H1 (cell line): ENCODE measurements around the gene FRMPD4. TPM values are rescaled to one million over a fixed set of nuclear protein-coding genes. Genes with fewer than 3 reads are reported as not detected.

ENCODE experiments used
- CTCF ChIA-PET: fragments of 300-600 bp; sonication (Branson Sonifier 250); formaldehyde crosslinking; loops from one replicate; lab custom pipeline; 2021; ENCODE audit not compliant: partially characterized antibody; lab: Charles Lee
- POLR2A ChIA-PET: fragments of 300-600 bp; sonication (Branson Sonifier 250); formaldehyde crosslinking; loops from one replicate; lab custom pipeline; 2021; ENCODE audit warnings: inconsistent platforms; ENCODE audit not compliant: partially characterized antibody; lab: Charles Lee
- DNase-seq, 2 experiments: peaks; one replicate each; pipeline versions ENCODE4 v3.0.0 to v3.0.0-alpha.2; 2010 to 2022; ENCODE audit warnings: low spot score in 2 of 2, low read depth in 1 of 2, mixed read lengths in 1 of 2
- FAIRE-seq: peaks from 2 replicates; lab custom pipeline; 2011; peaks lifted over from hg19 to GRCh38; lab: Jason Lieb, UNC
- H2AFZ ChIP-seq: 2 replicates; pipeline ENCODE4 v1.8.1; 2012; ENCODE audit warnings: low read length, inconsistent platforms
- H2AK5ac ChIP-seq: 2 replicates; pipeline ENCODE4 v1.6.1; 2013; ENCODE audit warnings: low read depth, low read length
- H2BK120ac ChIP-seq: replicated peaks from 2 replicates; pipeline ENCODE3; 2013; ENCODE audit warnings: low read depth, low read length, inconsistent platforms
- H2BK12ac ChIP-seq: 2 replicates; pipeline ENCODE4 v1.6.1; 2013; ENCODE audit warnings: low read depth, low read length
- H2BK15ac ChIP-seq: 2 replicates; pipeline ENCODE4 v1.6.1; 2013; ENCODE audit warnings: low read length
- H2BK20ac ChIP-seq: 2 replicates; pipeline ENCODE4 v1.6.1; 2013; ENCODE audit warnings: low read length
- H2BK5ac ChIP-seq: 2 replicates; pipeline ENCODE4 v1.6.1; 2013; ENCODE audit warnings: low read depth, low read length
- H3K14ac ChIP-seq: 2 replicates; pipeline ENCODE4 v1.6.1; 2013; ENCODE audit warnings: inconsistent platforms; ENCODE audit not compliant: insufficient read length
- H3K18ac ChIP-seq: 2 replicates; pipeline ENCODE4 v1.6.1; 2013; ENCODE audit warnings: low read length; ENCODE audit errors: extremely low read depth
- H3K23ac ChIP-seq: 2 replicates; pipeline ENCODE4 v1.6.1; 2013; ENCODE audit warnings: inconsistent platforms; ENCODE audit not compliant: insufficient read length
- H3K23me2 ChIP-seq: 2 replicates; pipeline ENCODE4 v1.6.1; 2013; ENCODE audit warnings: low read depth, low read length
- H3K27ac ChIP-seq: 2 replicates; pipeline ENCODE4 v1.6.1; 2011; ENCODE audit warnings: low read depth, low read length, inconsistent platforms
- H3K27me3 ChIP-seq, 4 experiments: replicated peaks in 1 of 4; 1 replicate in 1 of 4; 2 replicates in 3 of 4; pipeline versions ENCODE4 v1.6.1 to v1.8.1; 2011 to 2013; ENCODE audit warnings: low read length in 3 of 4, mild to moderate bottlenecking in 3 of 4, inconsistent platforms in 2 of 4, mixed read lengths in 2 of 4, moderate library complexity in 1 of 4; ENCODE audit not compliant: control insufficient read depth in 3 of 4, insufficient read depth in 3 of 4; ENCODE audit errors: extremely low read depth in 1 of 4
- H3K36me3 ChIP-seq, 4 experiments: 2 replicates each; pipeline versions ENCODE4 v1.6.1 to v1.8.1; 2011 to 2013; ENCODE audit warnings: mild to moderate bottlenecking in 4 of 4, low read length in 3 of 4, moderate library complexity in 2 of 4, control low read depth in 1 of 4, inconsistent platforms in 1 of 4; ENCODE audit not compliant: insufficient read depth in 4 of 4, control insufficient read depth in 2 of 4
- H3K4ac ChIP-seq: replicated peaks from 2 replicates; pipeline ENCODE3; 2013; ENCODE audit warnings: low read length, low read depth, mixed read lengths, inconsistent platforms; ENCODE audit not compliant: insufficient read length
- H3K4me1 ChIP-seq, 4 experiments: replicated peaks in 1 of 4; 1 replicate in 1 of 4; 2 replicates in 3 of 4; pipeline versions ENCODE4 v1.6.1 to v1.8.1; 2011 to 2013; ENCODE audit warnings: low read length in 3 of 4, inconsistent platforms in 2 of 4, mixed read lengths in 1 of 4; ENCODE audit not compliant: insufficient read depth in 4 of 4, control insufficient read depth in 3 of 4
- H3K4me2 ChIP-seq, 2 experiments: 2 replicates each; pipeline versions ENCODE4 v1.6.1 to v1.8.1; 2011 to 2013; ENCODE audit warnings: low read depth in 2 of 2, low read length in 2 of 2, control low read depth in 1 of 2, inconsistent platforms in 1 of 2, mild to moderate bottlenecking in 1 of 2; ENCODE audit not compliant: insufficient read depth in 1 of 2
- H3K4me3 ChIP-seq, 4 experiments: fragments of 200-600, 300-600 bp in 1 of 4; sonication (generic), shearing (Covaris generic), sonication (Bioruptor Twin) in 1 of 4; 2 replicates each; pipeline versions ENCODE4 v1.5.1 to v1.8.1; 2011 to 2016; ENCODE audit warnings: low read length in 4 of 4, low read depth in 3 of 4, control low read depth in 2 of 4, inconsistent platforms in 2 of 4, mild to moderate bottlenecking in 2 of 4, mixed read lengths in 1 of 4, moderate library complexity in 1 of 4; ENCODE audit not compliant: insufficient read depth in 2 of 4; ENCODE audit errors: extremely low read depth in 1 of 4
- H3K56ac ChIP-seq: replicated peaks from 2 replicates; pipeline ENCODE3; 2013; ENCODE audit warnings: low read depth, mild to moderate bottlenecking, mixed read lengths, low read length, inconsistent platforms; ENCODE audit not compliant: insufficient read length
- H3K79me1 ChIP-seq: 2 replicates; pipeline ENCODE4 v1.6.1; 2013; ENCODE audit warnings: low read depth, low read length, control low read depth
- H3K79me2 ChIP-seq, 2 experiments: 2 replicates each; pipeline versions ENCODE4 v1.6.1 to v1.8.1; 2012 to 2013; ENCODE audit warnings: low read length in 2 of 2, mild to moderate bottlenecking in 2 of 2, inconsistent platforms in 1 of 2; ENCODE audit not compliant: insufficient read depth in 2 of 2, control insufficient read depth in 1 of 2
- H3K9ac ChIP-seq, 4 experiments: replicated peaks in 1 of 4; 1 replicate in 1 of 4; 2 replicates in 3 of 4; pipeline versions ENCODE4 v1.6.1 to v1.8.1; 2011 to 2013; ENCODE audit warnings: low read depth in 3 of 4, low read length in 3 of 4, control low read depth in 2 of 4, mild to moderate bottlenecking in 2 of 4, moderate library complexity in 2 of 4, inconsistent platforms in 1 of 4; ENCODE audit errors: extremely low read depth in 1 of 4
- H3K9me3 ChIP-seq, 2 experiments: 2 replicates each; pipeline versions ENCODE4 v1.6.1 to v1.8.1; 2012 to 2013; ENCODE audit warnings: mild to moderate bottlenecking in 2 of 2, moderate library complexity in 2 of 2, control low read depth in 1 of 2, inconsistent platforms in 1 of 2, low read depth in 1 of 2, low read length in 1 of 2, mixed read lengths in 1 of 2; ENCODE audit not compliant: insufficient read depth in 2 of 2
- H4K20me1 ChIP-seq, 2 experiments: replicated peaks in 1 of 2; 2 replicates each; pipeline versions ENCODE3 to v1.8.1; 2011 to 2013; ENCODE audit warnings: inconsistent platforms in 2 of 2, low read length in 2 of 2, mild to moderate bottlenecking in 1 of 2; ENCODE audit not compliant: insufficient read depth in 2 of 2, control insufficient read depth in 1 of 2
- H4K5ac ChIP-seq: 2 replicates; pipeline ENCODE4 v1.6.1; 2013; ENCODE audit warnings: low read length, low read depth, mixed read lengths, inconsistent platforms; ENCODE audit not compliant: insufficient read length
- H4K8ac ChIP-seq: 2 replicates; pipeline ENCODE4 v1.8.0; 2013; ENCODE audit warnings: mild to moderate bottlenecking, moderate library complexity, low read length, inconsistent platforms; ENCODE audit not compliant: insufficient read depth; ENCODE audit errors: extremely low read depth
- H4K91ac ChIP-seq: replicated peaks from 2 replicates; pipeline ENCODE3; 2013; ENCODE audit warnings: low read length, mixed read lengths, inconsistent platforms; ENCODE audit not compliant: insufficient read length
- BACH1 ChIP-seq: IDR thresholded peaks from 2 replicates; pipeline ENCODE4 v1.6.1; 2012; ENCODE audit warnings: low read length, improper control_type of control experiment
- EZH2 ChIP-seq: fragments of 200-600 bp; sonication (generic); IDR thresholded peaks from 2 replicates; pipeline ENCODE4 v1.7.1; 2012; ENCODE audit warnings: low read depth, mild to moderate bottlenecking, moderate library complexity, low read length, inconsistent platforms; ENCODE audit not compliant: severe bottlenecking
- KDM1A ChIP-seq: fragments of 200-600, 300-600 bp; sonication (generic); IDR thresholded peaks from 2 replicates; pipeline ENCODE4 v1.7.1; 2016; ENCODE audit warnings: mild to moderate bottlenecking, low read length, borderline replicate concordance
- KDM4A ChIP-seq: IDR thresholded peaks from one replicate; pipeline ENCODE4 v1.7.1; 2012; ENCODE audit warnings: low read depth, mild to moderate bottlenecking, moderate library complexity, low read length, inconsistent platforms; ENCODE audit not compliant: severe bottlenecking
- NANOG ChIP-seq: IDR thresholded peaks from 2 replicates; pipeline ENCODE4 v1.6.1; 2011; ENCODE audit warnings: low read length, low read depth, mild to moderate bottlenecking, inconsistent platforms; ENCODE audit not compliant: insufficient read depth, poor library complexity, severe bottlenecking
- POLR2A ChIP-seq, 2 experiments: IDR thresholded peaks; 1 replicate in 1 of 2; 2 replicates in 1 of 2; pipeline ENCODE4 v1.6.1; 2011; ENCODE audit warnings: low read depth in 2 of 2, low read length in 2 of 2, mild to moderate bottlenecking in 2 of 2; ENCODE audit errors: control extremely low read depth in 1 of 2
- SIX5 ChIP-seq: IDR thresholded peaks from 2 replicates; pipeline ENCODE4 v1.6.1; 2011; ENCODE audit warnings: mild to moderate bottlenecking, low read depth, low read length
- SP4 ChIP-seq: IDR thresholded peaks from 2 replicates; pipeline ENCODE4 v1.6.1; 2012; ENCODE audit warnings: low read length, inconsistent platforms
- SRF ChIP-seq: IDR thresholded peaks from 2 replicates; pipeline ENCODE4 v1.6.1; 2011; ENCODE audit warnings: mild to moderate bottlenecking, low read depth, low read length, moderate library complexity
- SUZ12 ChIP-seq: fragments of 200-600 bp; sonication (generic); IDR thresholded peaks from 2 replicates; pipeline ENCODE4 v1.6.1; 2012; ENCODE audit warnings: mild to moderate bottlenecking, inconsistent platforms, low read length, moderate library complexity, mixed read lengths
- TAF1 ChIP-seq: IDR thresholded peaks from 2 replicates; pipeline ENCODE4 v1.6.1; 2011; ENCODE audit warnings: mild to moderate bottlenecking, low read depth, low read length
- TAF7 ChIP-seq: optimal IDR thresholded peaks from 2 replicates; pipeline ENCODE3; 2011; ENCODE audit warnings: low read depth, mild to moderate bottlenecking, inconsistent platforms, low read length, moderate library complexity, borderline replicate concordance
- WGBS, 2 experiments: shearing (Covaris generic) in 1 of 2; methylation state at CpG; one replicate each; pipeline versions ENCODE4 v1.1.6 to v1.1.7; 2013 to 2015; ENCODE audit warnings: low lambda C conversion rate in 2 of 2, mixed read lengths in 2 of 2, inconsistent platforms in 1 of 2, low coverage in 1 of 2, missing lambda C conversion rate in 1 of 2; ENCODE audit not compliant: insufficient replicate concordance in 2 of 2, insufficient coverage in 1 of 2, insufficient read length in 1 of 2; ENCODE audit errors: extremely low coverage in 1 of 2, missing lambda C conversion rate in 1 of 2; 5-methylcytosine and 5-hydroxymethylcytosine counted together
- polyA plus RNA-seq, 7 experiments: library from polyadenylated mRNA; depleted of rRNA in 3 of 7; stranded (reverse) in 5 of 7; unstranded in 2 of 7; fragments of >200 nt in 5 of 7; fragments of 200-250 nt in 2 of 7; gene quantifications; 1 replicate in 5 of 7; 2 replicates in 1 of 7; 4 replicates in 1 of 7; pipeline versions ENCODE4 v1.2.1 to v1.2.3, GENCODE V29; 2011 to 2013; ENCODE audit warnings: missing spikeins in 2 of 7, mixed read lengths in 2 of 7
- total RNA-seq: library from RNA; stranded (reverse); fragmentation: NEBNext Ultra II Directional; extraction: Animal tissue kit (Norgen Biotek cat#: 25700); gene quantifications from 2 replicates; pipeline ENCODE4 v1.2.1, GENCODE V29; 2021
- TF ChIP-seq, protein P1 (sequence below), 3 experiments: IDR thresholded peaks; 1 replicate in 2 of 3; 2 replicates in 1 of 3; pipeline versions ENCODE4 v1.5.1 to v1.6.1; 2011; ENCODE audit warnings: low read length in 3 of 3, mild to moderate bottlenecking in 3 of 3, inconsistent platforms in 2 of 3, low read depth in 1 of 3, moderate library complexity in 1 of 3; ENCODE audit not compliant: insufficient read depth in 1 of 3; ENCODE audit errors: control extremely low read depth in 1 of 3

FRMPD4 gene
- total and polyA plus RNA-seq, 2 of the 8 experiments (the other 6 are each of a cell fraction or from before 2014, with no cell fraction given): 0.02 to 0.37 TPM

DNA sequence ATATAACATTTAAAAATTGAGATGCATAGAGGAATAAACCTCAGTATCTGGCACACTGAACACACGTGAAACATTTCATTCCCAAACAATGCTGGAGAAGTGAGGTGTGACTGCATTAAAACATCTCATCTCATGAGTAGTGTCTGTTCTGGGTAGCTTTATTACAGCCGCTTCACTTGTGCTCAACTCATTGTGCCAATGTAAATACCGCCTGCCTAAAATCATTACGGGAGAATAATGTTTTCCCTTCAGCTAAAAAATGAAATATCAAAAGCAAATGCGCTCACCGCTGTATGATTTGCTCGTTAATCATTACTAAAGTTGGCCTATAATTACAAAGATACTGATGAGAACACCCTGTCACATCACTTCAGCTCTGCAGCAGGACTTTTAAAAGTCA is 542.8 kb downstream of the FRMPD4 start:
- no peaks in the 10 kb centered on the region for H3K36me3 ChIP-seq
- no peak overlapping the region for H2BK15ac ChIP-seq
- no peak overlapping the region for H3K4ac ChIP-seq
- no peak overlapping the region for H3K4me3 ChIP-seq
- no peak overlapping the region for H2AK5ac ChIP-seq
- no peak overlapping the region for H2AFZ ChIP-seq
- ChIA-PET CTCF (no interaction called here), POLR2A (no interaction called here)
- H3K4me2 ChIP-seq: no peak overlapping the region
- H4K91ac ChIP-seq: no peak overlapping the region
- H3K9me3 ChIP-seq: no peaks in the 10 kb centered on the region
- no peaks in the 10 kb centered on the region for H3K23me2 ChIP-seq
- no peaks in the 10 kb centered on the region for H3K27me3 ChIP-seq
- no peaks in the 10 kb centered on the region for H4K20me1 ChIP-seq
- H3K9ac ChIP-seq: no peak overlapping the region
- no peaks in the 10 kb centered on the region for H3K79me2 ChIP-seq
- FAIRE-seq (no peak), DNase-seq (no peak)
- no peaks in the 10 kb centered on the region for H3K4me1 ChIP-seq
- no peak overlapping the region for H2BK120ac ChIP-seq
- no peaks in the 10 kb centered on the region for H3K79me1 ChIP-seq
- H2BK12ac ChIP-seq: no peak overlapping the region
- H2BK5ac ChIP-seq: no peak overlapping the region
- H4K5ac ChIP-seq: no peak overlapping the region
- H2BK20ac ChIP-seq: no peak overlapping the region
- no peak overlapping the region for H3K23ac ChIP-seq
- no peak overlapping the region for H4K8ac ChIP-seq
- no peak overlapping the region for H3K27ac ChIP-seq
- H3K14ac ChIP-seq: no peak overlapping the region
- WGBS, 2 experiments: 92% methylated on average over 7 of the region's 7 CpGs; no CpG with 5 or more reads in 1 of the 2 experiments
- H3K18ac ChIP-seq: no peak overlapping the region
- no peak overlapping the region for H3K56ac ChIP-seq
- no peak for TF ChIP-seq POLR2A (IDR thresholded peaks at IDR 0.05; ENCODE audit: control extremely low read depth in 1 of 2, low read depth in 2 of 2, low read length in 2 of 2)
- TF ChIP-seq KDM4A: no peak
- TF ChIP-seq, protein P1, sequence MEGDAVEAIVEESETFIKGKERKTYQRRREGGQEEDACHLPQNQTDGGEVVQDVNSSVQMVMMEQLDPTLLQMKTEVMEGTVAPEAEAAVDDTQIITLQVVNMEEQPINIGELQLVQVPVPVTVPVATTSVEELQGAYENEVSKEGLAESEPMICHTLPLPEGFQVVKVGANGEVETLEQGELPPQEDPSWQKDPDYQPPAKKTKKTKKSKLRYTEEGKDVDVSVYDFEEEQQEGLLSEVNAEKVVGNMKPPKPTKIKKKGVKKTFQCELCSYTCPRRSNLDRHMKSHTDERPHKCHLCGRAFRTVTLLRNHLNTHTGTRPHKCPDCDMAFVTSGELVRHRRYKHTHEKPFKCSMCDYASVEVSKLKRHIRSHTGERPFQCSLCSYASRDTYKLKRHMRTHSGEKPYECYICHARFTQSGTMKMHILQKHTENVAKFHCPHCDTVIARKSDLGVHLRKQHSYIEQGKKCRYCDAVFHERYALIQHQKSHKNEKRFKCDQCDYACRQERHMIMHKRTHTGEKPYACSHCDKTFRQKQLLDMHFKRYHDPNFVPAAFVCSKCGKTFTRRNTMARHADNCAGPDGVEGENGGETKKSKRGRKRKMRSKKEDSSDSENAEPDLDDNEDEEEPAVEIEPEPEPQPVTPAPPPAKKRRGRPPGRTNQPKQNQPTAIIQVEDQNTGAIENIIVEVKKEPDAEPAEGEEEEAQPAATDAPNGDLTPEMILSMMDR (IDR thresholded peaks at IDR 0.05; ENCODE audit: control extremely low read depth in 1 of 3, insufficient read depth in 1 of 3, low read depth in 1 of 3, low read length in 3 of 3): no peak
- TF ChIP-seq SP4: no peak
- no peak for TF ChIP-seq NANOG
- TF ChIP-seq SIX5: no peak
- no peak for TF ChIP-seq SRF
- TF ChIP-seq SUZ12: no peak
- no peak for TF ChIP-seq BACH1
- no peak for TF ChIP-seq KDM1A
- no peak for TF ChIP-seq TAF1
- TF ChIP-seq EZH2: no peak
- no peak for TF ChIP-seq TAF7
